Ovary (tissue), 9 donors: Measurements from ENCODE around the gene DLG5. TPM values are rescaled to one million over a fixed set of nuclear protein-coding genes. Genes with fewer than 3 reads are reported as not detected.

Experiments used
- DNase-seq, 5 donors: peaks; one replicate each; pipeline ENCODE4 v3.0.0-alpha.2; 2019 to 2020
- H3K27ac ChIP-seq, 2 donors: fragments of 200-600 bp; one replicate each; pipeline versions ENCODE4 v1.5.1 to v1.8.0; 2019 to 2022
- H3K27me3 ChIP-seq: fragments of 200-600 bp; one replicate; pipeline ENCODE4 v1.8.0; 2022
- H3K36me3 ChIP-seq: fragments of 200-600 bp; sonication (generic); one replicate; pipeline ENCODE4 v1.5.1; 2019
- H3K4me1 ChIP-seq: one replicate; pipeline ENCODE4 v1.8.1; 2013; ENCODE audit warnings: mild to moderate bottlenecking, moderate library complexity; ENCODE audit not compliant: insufficient read depth
- H3K4me3 ChIP-seq: fragments of 200-600 bp; sonication (generic); one replicate; pipeline ENCODE4 v1.5.1; 2017
- H3K9me3 ChIP-seq, 2 donors: fragments of 200-600 bp in 1 of 2; sonication (generic) in 1 of 2; one replicate each; pipeline versions ENCODE4 v1.5.1 to v1.8.1; 2013 to 2019; ENCODE audit warnings: mild to moderate bottlenecking in 1 of 2, moderate library complexity in 1 of 2
- EP300 ChIP-seq: sonication (generic); formaldehyde crosslinking; IDR thresholded peaks from one replicate; pipeline ENCODE4 v1.6.1; 2017; ENCODE audit warnings: antibody characterized with exemption
- POLR2A ChIP-seq: fragments of 450-650 bp; IDR thresholded peaks from one replicate; pipeline ENCODE4 v1.6.1; 2017; ENCODE audit warnings: antibody characterized with exemption, mild to moderate bottlenecking, moderate library complexity
- WGBS, 3 donors: extraction: QIAGEN DNeasy Blood & Tissue Kit in 1 of 3; methylation state at CpG; one replicate each; pipeline versions ENCODE4 v1.1.5 to v1.1.7; 2013 to 2017; 5-methylcytosine and 5-hydroxymethylcytosine counted together
- intact Hi-C, 4 donors: fragments of 100-400 bp; cut with DNase I; formaldehyde crosslinking; loops; one replicate each; pipeline versions ENCODE4 v1.11.0 to v1.15.1; 2022 to 2023
- polyA plus RNA-seq, 2 donors: library from polyadenylated mRNA; stranded (reverse); fragments of 200-250 nt in 1 of 2; fragments of 350-450 nt in 1 of 2; fragmentation: Illumina TruSeq in 1 of 2; extraction: RNeasy Lipid Tissue Mini Kit (QIAGEN cat#74804) in 1 of 2; gene quantifications; one replicate each; pipeline ENCODE4 v1.2.3, GENCODE V29; 2013 to 2014
- total RNA-seq, 7 donors: library from RNA; depleted of rRNA in 2 of 7; stranded (reverse); fragments of >200 nt in 2 of 7; fragmentation: NEBNext Ultra II Directional in 3 of 7; extraction: Animal tissue kit (Norgen Biotek cat#: 25700) in 3 of 7; gene quantifications; one replicate each; pipeline versions ENCODE4 v1.1.0 to v1.2.4, GENCODE V29; 2016 to 2023
- TF ChIP-seq, protein P1 (sequence below), 3 donors: fragments of 450-650 bp in 2 of 3; fragments of 200-600 bp in 1 of 3; IDR thresholded peaks; one replicate each; pipeline versions ENCODE4 v1.5.1 to v1.8.0; 2016 to 2022; ENCODE audit warnings: antibody characterized with exemption in 3 of 3, mild to moderate bottlenecking in 1 of 3
- donor health status: DM: no; HTN: no; CAD: no; lungs with moderate emphysema.
- donor health status: DM: no; HTN: no; CAD: no.
- donor health status: Bipolar disorder and iron deficiency.
- donor health status: DM: yes; HTN: yes; CAD: no.
- donor health status: DM: no; HTN: no; CAD: no.
- donor health status: DM: yes; HTN: yes; CAD: no.

The DLG5 gene
- total and polyA plus RNA-seq, 9 donors, result 29.1 to 71.9 (median 42.8) TPM

DNA sequence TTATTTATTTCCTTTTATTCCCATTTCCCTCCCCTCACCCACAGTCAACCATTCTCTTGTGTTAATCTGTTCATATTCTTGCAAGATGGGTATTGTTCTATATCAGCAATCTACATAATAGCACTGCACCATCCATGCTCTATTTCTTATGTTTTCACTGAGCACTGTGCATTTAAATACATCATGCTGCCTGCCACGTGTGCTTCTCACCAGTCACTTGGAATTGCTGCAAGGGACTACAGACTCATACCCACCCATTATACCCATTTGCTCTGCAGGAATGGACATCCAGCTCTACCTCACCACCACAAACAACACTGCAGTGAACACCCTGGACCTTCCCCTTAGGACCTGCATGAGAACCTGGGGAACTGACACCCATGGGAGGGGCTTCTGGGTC is 20.8 kb downstream of the DLG5 start:
- Histone ChIP-seq H3K27me3 (no peaks in the 10 kb centered on the region), H3K27ac (no peak overlapping the region), H3K4me3 (no peak overlapping the region), H3K9me3 (no peaks in the 10 kb centered on the region), H3K4me1 (peaks cover 27% of the 10 kb centered on the region), H3K36me3 (no peaks in the 10 kb centered on the region)
- TF ChIP-seq, protein P1, sequence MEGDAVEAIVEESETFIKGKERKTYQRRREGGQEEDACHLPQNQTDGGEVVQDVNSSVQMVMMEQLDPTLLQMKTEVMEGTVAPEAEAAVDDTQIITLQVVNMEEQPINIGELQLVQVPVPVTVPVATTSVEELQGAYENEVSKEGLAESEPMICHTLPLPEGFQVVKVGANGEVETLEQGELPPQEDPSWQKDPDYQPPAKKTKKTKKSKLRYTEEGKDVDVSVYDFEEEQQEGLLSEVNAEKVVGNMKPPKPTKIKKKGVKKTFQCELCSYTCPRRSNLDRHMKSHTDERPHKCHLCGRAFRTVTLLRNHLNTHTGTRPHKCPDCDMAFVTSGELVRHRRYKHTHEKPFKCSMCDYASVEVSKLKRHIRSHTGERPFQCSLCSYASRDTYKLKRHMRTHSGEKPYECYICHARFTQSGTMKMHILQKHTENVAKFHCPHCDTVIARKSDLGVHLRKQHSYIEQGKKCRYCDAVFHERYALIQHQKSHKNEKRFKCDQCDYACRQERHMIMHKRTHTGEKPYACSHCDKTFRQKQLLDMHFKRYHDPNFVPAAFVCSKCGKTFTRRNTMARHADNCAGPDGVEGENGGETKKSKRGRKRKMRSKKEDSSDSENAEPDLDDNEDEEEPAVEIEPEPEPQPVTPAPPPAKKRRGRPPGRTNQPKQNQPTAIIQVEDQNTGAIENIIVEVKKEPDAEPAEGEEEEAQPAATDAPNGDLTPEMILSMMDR (IDR thresholded peaks at IDR 0.05), result no peak
- TF ChIP-seq EP300 (no peak), POLR2A (no peak)
- DNase-seq, result no peak
- intact Hi-C loops, result no loop called here
- WGBS, 3 donors, result 35 to 61% (median 48%) methylated on average over 1 of the region's 1 CpG

GRCh38 chr10:77905086-77905748 is 21.3 kb downstream of the DLG5 start:
- intact Hi-C loops, result no loop called here
- Histone ChIP-seq H3K27me3 (no peaks in the 10 kb centered on the region), H3K27ac (no peak overlapping the region), H3K4me1 (peaks cover 23% of the 10 kb centered on the region), H3K4me3 (no peak overlapping the region), H3K36me3 (no peaks in the 10 kb centered on the region), H3K9me3 (no peaks in the 10 kb centered on the region)
- TF ChIP-seq EP300, result no peak
- 77 to 84% (median 83%) methylated on average over 9 of the region's 9 CpGs for WGBS, 3 donors
- no peak for DNase-seq

DNA sequence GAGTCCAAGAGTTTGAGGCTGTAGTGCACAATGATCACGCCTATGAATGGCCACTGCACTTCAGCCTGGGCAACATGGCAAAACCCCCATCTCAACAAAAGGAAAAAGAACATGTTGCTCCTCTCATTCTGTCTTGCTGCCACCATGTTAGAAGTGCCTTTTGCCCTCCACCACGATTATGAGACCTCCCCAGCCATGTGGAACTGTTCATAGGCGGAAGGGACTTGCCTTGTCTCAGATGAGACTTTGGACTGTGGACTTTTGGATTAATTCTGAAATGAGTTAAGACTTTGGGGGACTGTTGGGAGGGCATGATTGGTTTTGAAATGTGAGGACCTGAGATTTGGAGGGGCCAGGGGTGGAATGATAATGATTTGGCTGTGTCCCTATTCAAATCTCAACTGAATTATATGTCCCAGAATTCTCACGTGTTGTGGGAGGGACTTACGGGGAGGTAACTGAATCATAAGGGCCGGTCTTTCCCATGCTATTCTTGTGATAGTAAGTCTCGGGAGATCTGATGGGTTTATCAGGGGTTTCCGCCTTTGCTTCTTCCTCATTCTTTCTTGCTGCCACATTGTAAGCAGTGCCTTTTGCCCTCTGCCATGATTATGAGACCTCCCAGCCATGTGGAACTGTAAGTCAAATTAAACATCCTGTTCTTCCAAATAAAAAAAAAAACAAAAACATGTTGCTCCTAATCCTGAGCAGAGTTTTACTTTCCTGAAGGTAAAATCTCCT is 22.3 kb downstream of the DLG5 start:
- Histone ChIP-seq H3K9me3 (no peaks in the 10 kb centered on the region), H3K4me3 (no peak overlapping the region), H3K27ac (no peak overlapping the region), H3K4me1 (peaks cover 19% of the 10 kb centered on the region), H3K27me3 (no peaks in the 10 kb centered on the region), H3K36me3 (no peaks in the 10 kb centered on the region)
- intact Hi-C loops, result no loop called here
- DNase-seq, result no peak
- 66 to 80% (median 69%) methylated on average over 8 of the region's 8 CpGs for WGBS, 3 donors
- TF ChIP-seq POLR2A (no peak), EP300 (no peak)
- TF ChIP-seq, protein P1 (IDR thresholded peaks at IDR 0.05), result no peak

- H3K4me1 ChIP-seq, result peaks cover 23% of the 10 kb centered on the region
- 92 to 97% (median 96%) methylated on average over 5 of the region's 5 CpGs for WGBS, 3 donors
These were observed 24.4 kb downstream of the DLG5 start for GRCh38 chr10:77902159-77902558.

More at GRCh38 chr10:77902159-77902558, 24.4 kb downstream of the DLG5 start:
- Histone ChIP-seq H3K27me3 (no peaks in the 10 kb centered on the region), H3K4me3 (no peak overlapping the region), H3K27ac (no peak overlapping the region), H3K36me3 (no peaks in the 10 kb centered on the region), H3K9me3 (no peaks in the 10 kb centered on the region)
- DNase-seq, result no peak
- intact Hi-C loops, result no loop called here
- TF ChIP-seq, protein P1 (IDR thresholded peaks at IDR 0.05), result no peak
- TF ChIP-seq POLR2A (no peak), EP300 (no peak)
